ENCODE data around the gene CD7.

Gene CD7

DNA sequence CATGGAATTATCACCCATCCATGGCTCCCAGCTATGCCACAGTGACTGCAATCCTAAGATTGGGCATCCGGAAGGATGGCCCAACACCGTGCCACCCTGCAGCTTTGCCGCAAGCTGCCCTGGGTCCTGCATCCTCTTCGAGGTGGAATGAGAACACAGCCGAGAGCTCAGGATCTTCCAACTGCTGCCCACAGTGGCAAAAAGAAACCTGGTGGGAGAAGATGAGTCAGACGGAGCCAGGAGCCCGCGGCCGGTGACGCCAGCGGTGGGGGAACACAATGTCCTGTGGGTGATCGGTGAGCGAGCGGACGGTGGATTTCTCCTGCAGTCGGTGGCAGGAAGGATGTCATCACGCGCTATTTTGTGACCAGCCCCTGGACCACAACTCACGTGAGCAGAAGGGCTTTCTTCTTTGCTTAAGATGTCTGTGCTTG, 20.1 kb downstream of the CD7 start:
- Histone ChIP-seq H3K27ac (ENCODE audit: low read depth, low read length, poor library complexity, severe bottlenecking) (no peak overlapping the region), H3F3A (ENCODE audit: insufficient read depth, low read length) (peaks cover 4% of the 10 kb centered on the region), H3K27me3 (ENCODE audit: insufficient read depth, low read length) (no peaks in the 10 kb centered on the region), H3K9me2 (ENCODE audit: low read depth, low read length) (no peaks in the 10 kb centered on the region), H3K9ac (ENCODE audit: low read length) (peak overlapping the region; percentile 72), H3K4me3 (ENCODE audit: low read depth, low read length, poor library complexity, severe bottlenecking) (peak overlapping the region; percentile 62), H3K36me3 (ENCODE audit: insufficient read depth, low read length) (no peaks in the 10 kb centered on the region), H3K79me2 (ENCODE audit: insufficient read depth, low read length) (no peaks in the 10 kb centered on the region), H3K4me2 (ENCODE audit: low read length) (peak overlapping the region; percentile 86), H3K9me3 (ENCODE audit: low read length) (no peaks in the 10 kb centered on the region), H3K4me1 (ENCODE audit: insufficient read depth, low read length, severe bottlenecking) (peaks cover 31% of the 10 kb centered on the region), H2AFZ (ENCODE audit: low read length) (peak overlapping the region; percentile 2; the same call in 1 of the 2 replicates), H4K20me1 (ENCODE audit: insufficient read depth, low read length) (no peaks in the 10 kb centered on the region)
- no peak for TF ChIP-seq EZH2 (IDR thresholded peaks at IDR 0.05; ENCODE audit: borderline replicate concordance, low read length)
- TF ChIP-seq, protein P1, sequence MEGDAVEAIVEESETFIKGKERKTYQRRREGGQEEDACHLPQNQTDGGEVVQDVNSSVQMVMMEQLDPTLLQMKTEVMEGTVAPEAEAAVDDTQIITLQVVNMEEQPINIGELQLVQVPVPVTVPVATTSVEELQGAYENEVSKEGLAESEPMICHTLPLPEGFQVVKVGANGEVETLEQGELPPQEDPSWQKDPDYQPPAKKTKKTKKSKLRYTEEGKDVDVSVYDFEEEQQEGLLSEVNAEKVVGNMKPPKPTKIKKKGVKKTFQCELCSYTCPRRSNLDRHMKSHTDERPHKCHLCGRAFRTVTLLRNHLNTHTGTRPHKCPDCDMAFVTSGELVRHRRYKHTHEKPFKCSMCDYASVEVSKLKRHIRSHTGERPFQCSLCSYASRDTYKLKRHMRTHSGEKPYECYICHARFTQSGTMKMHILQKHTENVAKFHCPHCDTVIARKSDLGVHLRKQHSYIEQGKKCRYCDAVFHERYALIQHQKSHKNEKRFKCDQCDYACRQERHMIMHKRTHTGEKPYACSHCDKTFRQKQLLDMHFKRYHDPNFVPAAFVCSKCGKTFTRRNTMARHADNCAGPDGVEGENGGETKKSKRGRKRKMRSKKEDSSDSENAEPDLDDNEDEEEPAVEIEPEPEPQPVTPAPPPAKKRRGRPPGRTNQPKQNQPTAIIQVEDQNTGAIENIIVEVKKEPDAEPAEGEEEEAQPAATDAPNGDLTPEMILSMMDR (IDR thresholded peaks at IDR 0.05; ENCODE audit: low read length) = no peak

DNA sequence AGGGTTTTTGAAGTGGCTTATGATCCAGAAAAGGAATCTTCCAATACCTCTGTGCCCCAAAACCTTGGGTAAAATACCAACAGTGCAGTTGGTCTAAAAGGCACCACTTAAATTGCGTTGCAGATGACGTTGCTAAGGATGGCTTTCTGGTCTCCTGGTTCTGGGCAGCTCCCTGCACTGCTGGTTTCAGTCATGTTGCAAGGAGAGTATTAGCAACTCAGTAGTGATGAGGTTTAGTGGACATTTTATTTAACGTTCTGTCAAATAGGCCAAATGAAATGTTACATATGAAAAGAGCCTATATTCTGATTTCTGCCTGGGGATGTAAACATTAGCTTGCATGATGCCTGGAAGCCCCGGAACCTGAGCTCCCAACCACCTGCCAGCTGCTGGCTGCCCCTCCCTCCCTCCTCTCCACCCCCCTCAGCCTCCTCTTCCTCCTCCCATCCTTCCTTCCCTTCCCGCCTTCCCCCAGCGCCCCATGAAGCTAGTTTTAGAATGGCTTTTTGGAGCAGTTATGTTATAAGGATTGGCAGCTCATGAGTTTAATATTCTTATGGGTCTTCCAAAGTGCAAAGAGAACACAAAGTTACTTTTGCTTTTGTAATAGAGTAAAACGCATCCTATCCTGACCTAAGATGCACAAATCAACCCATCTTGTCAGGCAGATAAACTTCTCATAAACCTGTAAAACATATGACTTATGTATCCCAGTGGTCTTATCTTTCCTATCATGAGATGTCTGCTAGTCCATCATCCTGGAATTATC, 20.7 kb downstream of the CD7 start:
- H3K79me2 ChIP-seq (ENCODE audit: insufficient read depth, low read length) = no peaks in the 10 kb centered on the region
- H2AFZ ChIP-seq (ENCODE audit: low read length) = peak overlapping the region; percentile 2; the same call in 1 of the 2 replicates
- no peaks in the 10 kb centered on the region for H3K27me3 ChIP-seq (ENCODE audit: insufficient read depth, low read length)
- no peaks in the 10 kb centered on the region for H3K9me3 ChIP-seq (ENCODE audit: low read length)
- no peaks in the 10 kb centered on the region for H4K20me1 ChIP-seq (ENCODE audit: insufficient read depth, low read length)
- no peaks in the 10 kb centered on the region for H3K9me2 ChIP-seq (ENCODE audit: low read depth, low read length)
- H3K36me3 ChIP-seq (ENCODE audit: insufficient read depth, low read length) = no peaks in the 10 kb centered on the region
- H3K4me1 ChIP-seq (ENCODE audit: insufficient read depth, low read length, severe bottlenecking) = peaks cover 36% of the 10 kb centered on the region
- H3F3A ChIP-seq (ENCODE audit: insufficient read depth, low read length) = peaks cover 4% of the 10 kb centered on the region
- no peak for TF ChIP-seq EZH2 (IDR thresholded peaks at IDR 0.05; ENCODE audit: borderline replicate concordance, low read length)
- TF ChIP-seq, protein P1 (IDR thresholded peaks at IDR 0.05; ENCODE audit: low read length) = no peak
- H3K4me2 ChIP-seq (ENCODE audit: low read length) = peak overlapping the region; percentile 86
- H3K27ac ChIP-seq (ENCODE audit: low read depth, low read length, poor library complexity, severe bottlenecking) = no peak overlapping the region
- peak overlapping the region; percentile 62 for H3K4me3 ChIP-seq (ENCODE audit: low read depth, low read length, poor library complexity, severe bottlenecking)
- H3K9ac ChIP-seq (ENCODE audit: low read length) = peak overlapping the region; percentile 72; the same call in 1 of the 2 replicates

DNA sequence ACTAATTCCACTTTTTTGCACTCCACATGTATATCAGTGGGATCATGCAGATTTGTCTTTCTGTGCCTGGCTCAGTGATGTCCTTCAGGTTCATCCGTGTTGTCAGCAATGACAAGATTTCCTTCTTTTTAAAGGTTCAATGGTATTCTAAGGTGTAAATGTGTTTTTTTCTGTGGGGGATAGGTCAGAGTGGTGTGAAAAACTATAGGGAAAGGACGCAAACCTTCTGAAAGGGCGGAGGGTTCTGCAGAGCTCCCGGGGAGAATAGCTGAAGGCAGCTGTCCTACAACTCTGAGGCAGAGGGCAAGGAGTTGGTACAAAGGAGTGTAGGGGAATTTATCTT, 22.0 kb downstream of the CD7 start:
- no peak overlapping the region for H2AFZ ChIP-seq (ENCODE audit: low read length)
- no peaks in the 10 kb centered on the region for H3K27me3 ChIP-seq (ENCODE audit: insufficient read depth, low read length)
- H3K9me3 ChIP-seq (ENCODE audit: low read length) = no peaks in the 10 kb centered on the region
- TF ChIP-seq EZH2 (IDR thresholded peaks at IDR 0.05; ENCODE audit: borderline replicate concordance, low read length) = no peak
- TF ChIP-seq, protein P1 (IDR thresholded peaks at IDR 0.05; ENCODE audit: low read length) = no peak
- no peaks in the 10 kb centered on the region for H3K9me2 ChIP-seq (ENCODE audit: low read depth, low read length)
- no peaks in the 10 kb centered on the region for H3K36me3 ChIP-seq (ENCODE audit: insufficient read depth, low read length)
- no peak overlapping the region for H3K4me3 ChIP-seq (ENCODE audit: low read depth, low read length, poor library complexity, severe bottlenecking)
- no peak overlapping the region for H3K9ac ChIP-seq (ENCODE audit: low read length)
- peaks cover 36% of the 10 kb centered on the region for H3K4me1 ChIP-seq (ENCODE audit: insufficient read depth, low read length, severe bottlenecking)
- H4K20me1 ChIP-seq (ENCODE audit: insufficient read depth, low read length) = no peaks in the 10 kb centered on the region
- peaks cover 4% of the 10 kb centered on the region for H3F3A ChIP-seq (ENCODE audit: insufficient read depth, low read length)
- no peak overlapping the region for H3K27ac ChIP-seq (ENCODE audit: low read depth, low read length, poor library complexity, severe bottlenecking)
- no peaks in the 10 kb centered on the region for H3K79me2 ChIP-seq (ENCODE audit: insufficient read depth, low read length)
- no peak overlapping the region for H3K4me2 ChIP-seq (ENCODE audit: low read length)

Measured in OCI-LY1 (cell line).